ENCODE measurements around the gene CLDN22.
"Not testable (repeated sequence)": the region's sequence is repeated elsewhere in the genome, so short reads cannot be mapped to it uniquely, and the experiment has no call there.

Gene CLDN22

DNA sequence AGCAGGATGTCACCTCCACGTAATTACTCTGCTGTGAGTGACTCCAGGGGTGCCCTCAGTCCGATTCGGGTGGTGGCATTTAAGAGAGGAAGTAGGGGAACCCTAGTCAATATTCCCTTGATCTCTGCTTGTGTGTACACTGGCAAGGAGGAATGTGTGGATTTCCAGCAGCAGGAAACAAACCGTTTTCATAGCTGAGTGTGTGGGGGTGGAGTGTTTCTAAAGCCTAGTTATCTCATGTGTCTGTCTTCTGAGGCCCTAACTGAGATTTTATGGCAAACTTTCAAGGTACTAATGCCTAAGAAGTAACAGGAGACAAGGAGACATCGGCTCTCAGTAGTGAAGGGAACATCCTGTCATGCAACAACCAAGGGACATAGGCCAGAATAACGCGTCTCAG lies 8.8 kb upstream of the CLDN22 start:
- no peak for DNase-seq (ENCODE audit: extremely low read depth, low read depth)
- TF ChIP-seq CTCF (IDR thresholded peaks at IDR 0.05; ENCODE audit: low read depth, low read length) = no peak

GRCh38 chr4:183327827-183328226 lies 7.8 kb upstream of the CLDN22 start:
- DNase-seq (ENCODE audit: extremely low read depth, low read depth) = no peak
- TF ChIP-seq CTCF (IDR thresholded peaks at IDR 0.05; ENCODE audit: low read depth, low read length) = no peak

DNA sequence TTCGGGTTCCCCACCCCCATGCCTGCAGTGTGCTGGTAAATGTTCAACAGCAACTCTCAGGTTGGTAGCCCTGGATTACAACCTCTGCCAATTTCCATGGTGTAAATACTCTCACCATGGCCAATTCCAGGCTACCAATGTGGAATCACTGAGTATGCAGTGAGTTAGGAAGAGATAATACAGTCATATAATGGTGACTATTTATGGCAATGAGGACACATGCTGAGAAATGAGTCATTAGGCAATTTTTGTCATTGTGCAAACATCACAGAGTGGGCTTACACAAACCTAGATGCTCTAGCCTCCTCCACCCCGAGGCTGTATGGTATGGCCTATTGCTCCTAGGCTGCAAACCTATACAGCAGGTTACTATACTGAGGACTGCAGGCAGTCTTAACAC lies 6.8 kb upstream of the CLDN22 start:
- TF ChIP-seq CTCF (IDR thresholded peaks at IDR 0.05; ENCODE audit: low read depth, low read length) = no peak
- DNase-seq (ENCODE audit: extremely low read depth, low read depth) = no peak

GRCh38 chr4:183326387-183326786 lies 6.3 kb upstream of the CLDN22 start:
- not testable (repeated sequence) for DNase-seq (ENCODE audit: extremely low read depth, low read depth)

GRCh38 chr4:183324619-183325018 lies 4.5 kb upstream of the CLDN22 start:
- no peak for TF ChIP-seq CTCF (IDR thresholded peaks at IDR 0.05; ENCODE audit: low read depth, low read length)

GRCh38 chr4:183324056-183324455 lies 4.0 kb upstream of the CLDN22 start:
- not testable (repeated sequence) for DNase-seq (ENCODE audit: extremely low read depth, low read depth)

More at GRCh38 chr4:183324619-183325018, 4.5 kb upstream of the CLDN22 start:
- no peak for DNase-seq (ENCODE audit: extremely low read depth, low read depth)

GRCh38 chr4:183323295-183323694 lies 3.2 kb upstream of the CLDN22 start:
- DNase-seq (ENCODE audit: extremely low read depth, low read depth) = no peak
- no peak for TF ChIP-seq CTCF (IDR thresholded peaks at IDR 0.05; ENCODE audit: low read depth, low read length)

DNA sequence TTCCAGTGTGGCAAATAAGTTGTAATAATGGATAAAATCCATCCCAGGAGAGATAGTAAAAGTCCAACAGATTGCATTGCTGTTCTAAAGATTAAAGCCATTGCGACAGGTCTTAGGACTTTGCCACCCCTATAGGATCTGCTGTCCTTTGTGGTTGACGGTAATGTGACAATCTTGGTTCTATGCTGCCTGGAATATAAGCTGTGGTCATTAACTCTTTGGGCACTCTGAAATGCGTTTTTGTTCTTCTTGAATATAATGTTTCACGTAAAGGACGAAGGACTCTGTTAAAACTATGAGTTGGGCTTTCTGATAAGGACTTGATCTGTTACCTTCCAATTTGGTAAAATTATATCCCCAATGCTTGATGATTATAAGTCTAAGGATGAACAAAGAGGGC lies 2.2 kb upstream of the CLDN22 start, which contains the start of gene CLDN24:
Gene CLDN24 (minus strand): TSS at position 101 of the 400 bp plus-strand sequence. CDS start 0 bp downstream, at position 101.
- DNase-seq (ENCODE audit: extremely low read depth, low read depth) = no peak
- no peak for TF ChIP-seq CTCF (IDR thresholded peaks at IDR 0.05; ENCODE audit: low read depth, low read length)
